Measurements from ENCODE around the gene SIRT7.

SIRT7 gene

GRCh38 chr17:81891303-81891552, 26.7 kb downstream of the SIRT7 start:
- no peak for TF ChIP-seq CTCF (conservative IDR thresholded peaks at IDR 0.05; ENCODE audit: low read depth, low read length)
- no peak for DNase-seq (ENCODE audit: low read depth)
- peak overlapping the region; percentile 91 for H3K4me3 ChIP-seq (ENCODE audit: low read depth, low read length)

- TF ChIP-seq CTCF (conservative IDR thresholded peaks at IDR 0.05; ENCODE audit: low read depth, low read length): no peak
- H3K4me3 ChIP-seq (ENCODE audit: low read depth, low read length): peak overlapping the region; percentile 91
- no peak for DNase-seq (ENCODE audit: low read depth)
Observed at GRCh38 chr17:81890447-81891302, 27.3 kb downstream of the SIRT7 start.

- no peak overlapping the region for H3K4me3 ChIP-seq (ENCODE audit: low read depth, low read length)
- no peak for TF ChIP-seq CTCF (conservative IDR thresholded peaks at IDR 0.05; ENCODE audit: low read depth, low read length)
- DNase-seq (ENCODE audit: low read depth): no peak
Observed at GRCh38 chr17:81889602-81890001, 28.4 kb downstream of the SIRT7 start.

- DNase-seq (ENCODE audit: low read depth): no peak
- no peak overlapping the region for H3K4me3 ChIP-seq (ENCODE audit: low read depth, low read length)
- TF ChIP-seq CTCF (conservative IDR thresholded peaks at IDR 0.05; ENCODE audit: low read depth, low read length): no peak
Observed at GRCh38 chr17:81888988-81889595, 28.9 kb downstream of the SIRT7 start.

GRCh38 chr17:81888105-81888987, 29.6 kb downstream of the SIRT7 start:
- no peak for DNase-seq (ENCODE audit: low read depth)

More at GRCh38 chr17:81888105-81888987, 29.6 kb downstream of the SIRT7 start:
- H3K4me3 ChIP-seq (ENCODE audit: low read depth, low read length): no peak overlapping the region
- TF ChIP-seq CTCF (conservative IDR thresholded peaks at IDR 0.05; ENCODE audit: low read depth, low read length): no peak

All from choroid plexus epithelial cell (primary cell).